ENCODE measurements around the gene SYNGR3. TPM values are rescaled to one million over a fixed set of nuclear protein-coding genes. Genes with fewer than 3 reads are reported as not detected.
A peak's percentile ranks its signal among the peaks of the same experiment; 100 is the strongest.
"Not testable (repeated sequence)": the region's sequence is repeated elsewhere in the genome, so short reads cannot be mapped to it uniquely, and the experiment has no call there.

SYNGR3 gene
- total RNA-seq, 2 experiments from 2014 or later = 5.4 to 7.2 TPM

DNA sequence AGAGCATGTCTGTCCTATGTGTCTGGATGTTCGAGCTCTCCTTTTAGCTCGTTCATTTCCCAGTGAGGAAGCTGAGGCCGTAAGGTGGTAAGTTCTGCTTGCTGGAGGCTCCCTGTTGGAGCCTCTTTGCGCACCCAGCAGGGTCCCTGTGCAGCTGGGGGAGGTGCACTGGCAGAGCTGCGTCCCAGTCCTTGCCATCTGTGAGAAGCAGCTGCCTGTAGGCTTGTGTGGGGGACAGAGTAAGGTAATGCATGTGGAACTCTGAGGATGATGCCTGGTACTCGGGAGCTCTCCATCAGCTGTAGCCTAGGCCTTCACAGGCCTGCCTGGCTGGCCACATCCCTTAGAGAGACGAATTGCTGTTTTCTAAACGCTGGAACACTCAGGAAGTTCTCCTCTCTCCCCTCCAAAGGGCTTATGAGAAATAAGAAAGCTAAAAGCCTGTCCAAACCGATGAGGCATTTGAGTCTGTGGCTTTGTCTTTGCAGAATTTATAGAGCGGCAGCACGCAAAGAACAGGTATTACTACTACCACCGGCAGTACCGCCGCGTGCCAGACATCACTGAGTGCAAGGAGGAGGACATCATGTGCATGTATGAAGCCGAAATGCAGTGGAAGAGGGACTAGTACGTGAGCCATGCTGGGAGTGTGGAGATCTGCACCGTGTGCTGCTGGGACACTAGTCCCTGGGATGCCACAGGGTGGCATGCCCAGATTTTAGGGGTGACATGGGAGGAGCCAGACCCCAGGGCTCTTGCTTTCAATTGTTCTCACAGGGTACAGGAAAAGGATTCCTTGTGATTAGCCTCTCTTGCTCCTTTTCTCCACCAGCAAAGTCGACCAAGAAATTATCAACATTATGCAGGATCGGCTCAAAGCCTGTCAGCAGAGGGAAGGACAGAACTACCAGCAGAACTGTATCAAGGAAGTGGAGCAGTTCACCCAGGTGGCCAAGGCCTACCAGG lies 28.8 kb upstream of the SYNGR3 start:
- Mint-ChIP-seq H3K9me3 (no peaks in the 10 kb centered on the region), H3K4me1 (ENCODE audit: low read depth) (peaks cover 37% of the 10 kb centered on the region), H3K27ac (peak overlapping the region; percentile 96), H3K27me3 (no peaks in the 10 kb centered on the region), H3K4me3 (peak overlapping the region; percentile 98), H3K36me3 (ENCODE audit: low read depth) (peaks cover 53% of the 10 kb centered on the region)
- TF ChIP-seq, protein P1, sequence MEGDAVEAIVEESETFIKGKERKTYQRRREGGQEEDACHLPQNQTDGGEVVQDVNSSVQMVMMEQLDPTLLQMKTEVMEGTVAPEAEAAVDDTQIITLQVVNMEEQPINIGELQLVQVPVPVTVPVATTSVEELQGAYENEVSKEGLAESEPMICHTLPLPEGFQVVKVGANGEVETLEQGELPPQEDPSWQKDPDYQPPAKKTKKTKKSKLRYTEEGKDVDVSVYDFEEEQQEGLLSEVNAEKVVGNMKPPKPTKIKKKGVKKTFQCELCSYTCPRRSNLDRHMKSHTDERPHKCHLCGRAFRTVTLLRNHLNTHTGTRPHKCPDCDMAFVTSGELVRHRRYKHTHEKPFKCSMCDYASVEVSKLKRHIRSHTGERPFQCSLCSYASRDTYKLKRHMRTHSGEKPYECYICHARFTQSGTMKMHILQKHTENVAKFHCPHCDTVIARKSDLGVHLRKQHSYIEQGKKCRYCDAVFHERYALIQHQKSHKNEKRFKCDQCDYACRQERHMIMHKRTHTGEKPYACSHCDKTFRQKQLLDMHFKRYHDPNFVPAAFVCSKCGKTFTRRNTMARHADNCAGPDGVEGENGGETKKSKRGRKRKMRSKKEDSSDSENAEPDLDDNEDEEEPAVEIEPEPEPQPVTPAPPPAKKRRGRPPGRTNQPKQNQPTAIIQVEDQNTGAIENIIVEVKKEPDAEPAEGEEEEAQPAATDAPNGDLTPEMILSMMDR (IDR thresholded peaks at IDR 0.05) = no peak
- ATAC-seq (peak; percentile 6), DNase-seq (peak; percentile 72)
- intact Hi-C loops (cut with micrococcal nuclease) = no loop called here
- CTCF ChIA-PET = interaction anchor here (1.0 to 1.4 kb wide), 4 partner anchors 11 to 255 kb away, joined by 3 read pairs; partner anchors contain the start of genes MAPK8IP3 and TBL3
- POLR2A ChIA-PET = interaction anchor here (0.8 to 14.3 kb wide), 13 partner anchors 8 to 194 kb away, joined by 3 to 505 read pairs (median 5); partner anchors contain the start of genes GFER, MSRB1, NME3 and NOXO1

DNA sequence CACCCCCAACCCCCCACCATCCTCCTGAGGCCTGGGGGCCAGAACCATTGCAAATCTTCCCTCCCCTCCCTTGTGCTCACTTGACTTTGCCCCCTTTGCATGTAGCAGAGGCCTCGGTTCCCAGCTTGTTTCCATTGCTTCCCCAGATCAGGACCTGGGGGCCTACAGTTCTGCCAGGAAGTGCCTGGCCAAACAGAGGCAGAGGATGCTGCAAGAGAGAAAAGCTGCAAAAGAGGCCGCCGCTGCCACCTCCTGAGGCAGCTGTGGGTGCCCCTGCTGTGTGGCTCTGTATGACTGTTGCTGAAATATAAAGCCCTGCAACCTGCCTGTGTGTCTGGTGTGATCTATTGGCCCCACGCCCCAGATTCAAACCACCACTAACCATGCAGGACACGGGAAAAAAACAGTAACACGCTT lies 28.1 kb upstream of the SYNGR3 start:
- CTCF ChIA-PET = interaction anchor here (1.3 to 1.4 kb wide), 2 partner anchors 10 to 256 kb away, joined by 3 read pairs; partner anchors contain the start of genes MAPK8IP3 and TBL3
- intact Hi-C loops (cut with micrococcal nuclease) = no loop called here
- Mint-ChIP-seq H3K27me3 (no peaks in the 10 kb centered on the region), H3K36me3 (ENCODE audit: low read depth) (peaks cover 53% of the 10 kb centered on the region), H3K4me3 (peak overlapping the region; percentile 98), H3K4me1 (ENCODE audit: low read depth) (peaks cover 37% of the 10 kb centered on the region), H3K27ac (peak overlapping the region; percentile 96), H3K9me3 (no peaks in the 10 kb centered on the region)
- DNase-seq = peak; percentile 52
- POLR2A ChIA-PET = interaction anchor here (0.6 to 14.3 kb wide), 8 partner anchors 9 to 395 kb away, joined by 3 to 505 read pairs (median 11); partner anchors contain the start of genes FAHD1, GFER, MSRB1 and NOXO1
- TF ChIP-seq, protein P1 (IDR thresholded peaks at IDR 0.05) = no peak
- ATAC-seq = no peak

DNA sequence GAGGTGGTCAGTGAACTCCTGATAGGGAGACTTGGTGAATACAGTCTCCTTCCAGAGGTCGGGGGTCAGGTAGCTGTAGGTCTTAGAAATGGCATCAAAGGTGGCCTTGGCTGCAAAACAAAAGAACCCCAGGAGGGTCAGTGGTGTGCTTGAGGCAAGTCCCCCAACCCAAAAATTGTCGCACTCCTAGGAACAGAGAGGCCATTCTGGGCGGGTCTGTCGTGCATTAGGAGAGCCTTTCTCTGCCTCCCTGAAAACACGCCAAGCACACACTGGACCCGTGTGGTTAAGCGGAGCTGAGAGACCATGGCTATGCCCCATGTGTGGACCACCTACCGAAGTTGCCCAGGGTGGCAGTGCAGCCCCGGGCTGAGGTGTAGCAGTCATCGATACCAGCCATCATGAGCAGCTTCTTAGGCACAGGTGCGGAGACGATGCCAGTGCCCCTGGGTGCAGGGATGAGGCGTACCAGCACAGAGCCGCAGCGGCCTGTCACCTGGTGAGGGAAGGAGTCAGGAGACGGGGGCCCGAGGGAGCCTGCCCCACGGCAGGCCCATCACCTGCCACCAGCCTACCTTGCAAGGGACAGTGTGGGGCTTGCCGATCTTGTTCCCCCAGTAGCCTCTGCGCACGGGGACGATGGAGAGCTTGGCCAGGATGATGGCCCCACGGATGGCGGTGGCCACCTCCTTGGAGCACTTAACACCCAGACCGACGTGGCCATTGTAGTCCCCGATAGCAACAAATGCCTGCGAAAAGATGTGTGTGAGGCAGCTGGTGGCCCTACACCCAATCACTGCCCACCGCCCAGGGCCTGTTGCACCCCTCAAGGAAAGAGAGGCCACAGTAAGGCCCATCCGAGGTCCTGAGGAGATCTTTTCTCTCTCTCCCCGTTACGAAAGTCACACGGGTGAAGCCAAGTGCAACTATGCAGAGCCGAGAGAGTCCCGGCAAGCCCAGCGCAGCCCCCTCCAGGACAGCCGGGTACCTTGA lies 27.3 kb upstream of the SYNGR3 start:
- Mint-ChIP-seq H3K4me3 (peak overlapping the region; percentile 98), H3K27ac (peak overlapping the region; percentile 96), H3K4me1 (ENCODE audit: low read depth) (peaks cover 37% of the 10 kb centered on the region), H3K36me3 (ENCODE audit: low read depth) (peaks cover 56% of the 10 kb centered on the region)
- H3K27me3 Mint-ChIP-seq; ATAC-seq; H3K9me3 Mint-ChIP-seq; CTCF ChIA-PET; intact Hi-C loops (cut with micrococcal nuclease): not testable (repeated sequence)
- peak; percentile 13 for DNase-seq
- POLR2A ChIA-PET = interaction anchor here (0.6 to 14.3 kb wide), 11 partner anchors 9 to 396 kb away, joined by 3 to 505 read pairs (median 9); partner anchors contain the start of genes FAHD1, GFER, MSRB1 and NOXO1

DNA sequence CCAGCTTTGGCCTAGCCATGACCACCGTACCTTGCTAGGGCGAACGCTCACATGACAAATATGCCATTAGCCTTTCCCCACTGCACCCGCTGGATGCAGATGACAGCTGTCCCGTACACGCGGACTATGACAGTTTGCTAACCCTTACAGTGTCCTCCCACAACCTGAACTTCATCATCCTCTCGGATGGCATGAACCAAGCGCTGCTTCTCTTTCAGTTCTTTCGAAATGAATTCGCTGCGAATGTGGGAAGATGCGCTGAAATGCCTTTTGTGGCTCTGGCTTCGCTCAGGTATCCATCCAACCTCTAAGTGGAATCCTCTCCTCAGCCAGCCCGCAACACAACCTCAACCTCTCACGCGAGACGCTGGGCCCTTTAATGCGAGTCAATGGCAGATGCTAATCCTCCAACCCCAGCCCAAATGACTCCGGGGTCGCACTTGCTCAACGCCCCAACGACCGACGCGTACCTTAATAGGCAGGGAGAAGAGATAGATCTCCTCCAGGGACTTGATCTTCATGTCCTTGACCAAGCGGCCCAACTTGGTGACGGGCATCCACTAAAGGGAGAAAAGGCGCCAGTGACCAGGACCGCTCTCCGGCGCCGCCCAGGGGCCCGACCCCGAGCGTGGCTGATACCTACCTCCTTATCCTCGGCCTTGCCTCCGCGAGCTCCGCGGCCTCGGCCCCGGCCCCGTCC lies 25.8 kb upstream of the SYNGR3 start:
- POLR2A ChIA-PET = interaction anchor here (0.5 to 14.3 kb wide), 29 partner anchors 9 to 804 kb away, joined by 3 to 505 read pairs (median 4); partner anchors contain the start of genes GFER, MEIOB, MSRB1 and NOXO1
- Mint-ChIP-seq H3K4me1 (ENCODE audit: low read depth) (peaks cover 36% of the 10 kb centered on the region), H3K9me3 (no peaks in the 10 kb centered on the region), H3K27me3 (no peaks in the 10 kb centered on the region), H3K36me3 (ENCODE audit: low read depth) (peaks cover 56% of the 10 kb centered on the region), H3K27ac (peak overlapping the region; percentile 96), H3K4me3 (peak overlapping the region; percentile 98)
- DNase-seq = peak; percentile 40
- CTCF ChIA-PET = interaction anchor here (0.9 to 1.4 kb wide), 3 partner anchors 17 to 192 kb away, joined by 3 to 4 read pairs (median 3); partner anchors contain the start of genes GFER and TRAF7
- intact Hi-C loops (cut with micrococcal nuclease) = no loop called here
- TF ChIP-seq, protein P1 (IDR thresholded peaks at IDR 0.05) = no peak
- ATAC-seq = no peak

All from activated CD8-positive, alpha-beta T cell treated with anti-CD3 and anti-CD28 coated beads for 36 hours (primary cell).